Thyroid gland (tissue), 4 donors: ENCODE data around the gene FAM124A. TPM values are rescaled to one million over a fixed set of nuclear protein-coding genes. Genes with fewer than 3 reads are reported as not detected.

Experiments
- DNase-seq, 2 donors: peaks; one replicate each; pipeline ENCODE4 v3.0.0-alpha.2; 2019
- H3K27ac ChIP-seq, 3 donors: fragments of 200-600 bp; sonication (generic); 1 replicate in 2 of 3; 2 replicates in 1 of 3; pipeline ENCODE4 v1.5.1; 2016 to 2019; ENCODE audit warnings: mild to moderate bottlenecking in 1 of 3, moderate library complexity in 1 of 3
- H3K27me3 ChIP-seq: fragments of 200-600 bp; sonication (generic); one replicate; pipeline ENCODE4 v1.5.1; 2019
- H3K36me3 ChIP-seq, 2 donors: fragments of 200-600 bp; sonication (generic); one replicate each; pipeline ENCODE4 v1.5.1; 2016 to 2019
- H3K4me1 ChIP-seq, 2 donors: fragments of 200-600 bp; sonication (generic); one replicate each; pipeline ENCODE4 v1.5.1; 2017 to 2019
- H3K4me3 ChIP-seq, 3 donors: fragments of 200-600 bp; sonication (generic); replicated peaks in 1 of 3; 1 replicate in 2 of 3; 2 replicates in 1 of 3; pipeline ENCODE4 v1.5.1; 2016; ENCODE audit warnings: mild to moderate bottlenecking in 1 of 3
- H3K9me3 ChIP-seq: fragments of 200-600 bp; sonication (generic); one replicate; pipeline ENCODE4 v1.5.1; 2017
- POLR2A ChIP-seq, 2 donors: fragments of 450-650 bp; IDR thresholded peaks; one replicate each; pipeline ENCODE4 v1.6.1; 2017; ENCODE audit warnings: antibody characterized with exemption in 2 of 2, mild to moderate bottlenecking in 2 of 2, moderate library complexity in 1 of 2
- WGBS, 2 donors: methylation state at CpG; one replicate each; pipeline ENCODE4 v1.1.5; 2017; 5-methylcytosine and 5-hydroxymethylcytosine counted together
- intact Hi-C: fragments of 100-400 bp; cut with DNase I; formaldehyde crosslinking; loops from one replicate; pipeline ENCODE4 v1.15.1; 2023
- total RNA-seq, 4 donors: library from RNA; depleted of rRNA; stranded (reverse); fragments of >200 nt; gene quantifications; one replicate each; pipeline ENCODE4 v1.2.3, GENCODE V29; 2016
- TF ChIP-seq, protein P1 (sequence below), 6 experiments: fragments of 200-600 bp in 3 of 6; fragments of 450-650 bp in 3 of 6; sonication (generic) in 3 of 6; IDR thresholded peaks; one replicate each; pipeline ENCODE4 v1.5.1; 2016 to 2019; ENCODE audit warnings: antibody characterized with exemption in 6 of 6, mild to moderate bottlenecking in 2 of 6, inconsistent platforms in 1 of 6, moderate library complexity in 1 of 6

FAM124A gene
- total RNA-seq, 4 donors from 2014 or later = 9.1 to 11.4 (median 9.4) TPM

DNA sequence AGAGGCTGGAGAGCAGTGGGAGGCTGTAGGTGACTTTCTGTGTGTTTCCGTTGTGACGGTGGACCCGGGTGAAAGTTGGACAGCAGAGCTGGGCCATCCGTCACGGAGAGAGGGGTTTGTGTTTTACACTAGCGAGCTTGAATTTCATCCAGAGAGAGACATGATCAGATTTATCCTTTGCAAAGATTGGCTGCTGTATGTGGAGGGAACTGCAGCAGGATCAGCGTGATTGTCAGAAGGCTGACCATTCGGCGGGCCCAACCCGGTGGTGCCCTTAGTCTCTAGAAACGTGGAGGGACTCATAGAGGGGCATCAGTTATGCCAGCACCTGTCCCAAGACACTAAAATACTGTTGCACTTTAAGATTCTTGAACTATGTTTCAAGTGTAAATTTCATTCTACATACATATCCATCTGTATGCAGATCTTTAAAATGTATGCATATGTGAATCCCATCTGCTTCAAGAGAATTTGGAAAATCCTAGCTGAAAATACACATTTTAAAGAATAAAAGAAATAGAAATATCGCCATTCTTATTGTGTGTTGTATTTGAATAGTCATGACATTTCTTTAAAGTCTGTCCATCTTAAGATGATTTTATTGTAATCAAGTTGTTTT lies 7.0 kb downstream of the FAM124A start:
- TF ChIP-seq, protein P1, sequence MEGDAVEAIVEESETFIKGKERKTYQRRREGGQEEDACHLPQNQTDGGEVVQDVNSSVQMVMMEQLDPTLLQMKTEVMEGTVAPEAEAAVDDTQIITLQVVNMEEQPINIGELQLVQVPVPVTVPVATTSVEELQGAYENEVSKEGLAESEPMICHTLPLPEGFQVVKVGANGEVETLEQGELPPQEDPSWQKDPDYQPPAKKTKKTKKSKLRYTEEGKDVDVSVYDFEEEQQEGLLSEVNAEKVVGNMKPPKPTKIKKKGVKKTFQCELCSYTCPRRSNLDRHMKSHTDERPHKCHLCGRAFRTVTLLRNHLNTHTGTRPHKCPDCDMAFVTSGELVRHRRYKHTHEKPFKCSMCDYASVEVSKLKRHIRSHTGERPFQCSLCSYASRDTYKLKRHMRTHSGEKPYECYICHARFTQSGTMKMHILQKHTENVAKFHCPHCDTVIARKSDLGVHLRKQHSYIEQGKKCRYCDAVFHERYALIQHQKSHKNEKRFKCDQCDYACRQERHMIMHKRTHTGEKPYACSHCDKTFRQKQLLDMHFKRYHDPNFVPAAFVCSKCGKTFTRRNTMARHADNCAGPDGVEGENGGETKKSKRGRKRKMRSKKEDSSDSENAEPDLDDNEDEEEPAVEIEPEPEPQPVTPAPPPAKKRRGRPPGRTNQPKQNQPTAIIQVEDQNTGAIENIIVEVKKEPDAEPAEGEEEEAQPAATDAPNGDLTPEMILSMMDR (IDR thresholded peaks at IDR 0.05) = no peak
- TF ChIP-seq POLR2A (IDR thresholded peaks at IDR 0.05) = no peak
- Histone ChIP-seq H3K27ac (no peak overlapping the region), H3K4me3 (no peak overlapping the region), H3K9me3 (no peaks in the 10 kb centered on the region), H3K36me3 (no peaks in the 10 kb centered on the region), H3K27me3 (no peaks in the 10 kb centered on the region), H3K4me1 (peaks cover 24 to 36% of the 10 kb centered on the region in 2 donors)
- 95% methylated on average over 12 of the region's 12 CpGs for WGBS, 2 donors
- intact Hi-C loops = no loop called here
- DNase-seq = no peak

DNA sequence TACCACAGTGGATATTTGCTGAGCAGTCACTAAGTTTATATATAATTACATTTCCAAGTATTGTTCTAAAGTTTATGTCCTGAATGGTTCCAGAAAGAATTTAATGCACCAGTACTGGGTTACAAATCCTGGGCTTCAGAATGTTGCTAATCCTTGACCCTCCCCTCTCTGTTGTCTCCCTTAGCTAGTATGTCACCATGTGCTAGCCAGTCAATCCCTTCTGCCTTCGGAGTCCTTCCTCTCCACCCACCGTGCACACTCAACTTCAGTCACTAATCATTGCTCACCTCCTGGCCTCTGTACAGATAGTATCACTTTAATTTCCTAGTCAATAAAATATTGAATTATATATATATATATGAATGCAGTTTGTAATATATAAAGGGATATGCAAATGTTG lies 7.5 kb downstream of the FAM124A start:
- peaks cover 29 to 36% of the 10 kb centered on the region in 2 donors for H3K4me1 ChIP-seq
- H3K27me3 ChIP-seq = no peaks in the 10 kb centered on the region
- H3K36me3 ChIP-seq = no peaks in the 10 kb centered on the region
- H3K9me3 ChIP-seq = no peaks in the 10 kb centered on the region
- 53 to 61% methylated on average over 2 of the region's 2 CpGs for WGBS, 2 donors
- peak overlapping the region in 2 of 3 donors; percentile 55 to 70 for H3K27ac ChIP-seq
- DNase-seq = no peak
- TF ChIP-seq POLR2A (IDR thresholded peaks at IDR 0.05) = no peak
- TF ChIP-seq, protein P1 (IDR thresholded peaks at IDR 0.05) = no peak
- H3K4me3 ChIP-seq = no peak overlapping the region
- intact Hi-C loops = no loop called here

DNA sequence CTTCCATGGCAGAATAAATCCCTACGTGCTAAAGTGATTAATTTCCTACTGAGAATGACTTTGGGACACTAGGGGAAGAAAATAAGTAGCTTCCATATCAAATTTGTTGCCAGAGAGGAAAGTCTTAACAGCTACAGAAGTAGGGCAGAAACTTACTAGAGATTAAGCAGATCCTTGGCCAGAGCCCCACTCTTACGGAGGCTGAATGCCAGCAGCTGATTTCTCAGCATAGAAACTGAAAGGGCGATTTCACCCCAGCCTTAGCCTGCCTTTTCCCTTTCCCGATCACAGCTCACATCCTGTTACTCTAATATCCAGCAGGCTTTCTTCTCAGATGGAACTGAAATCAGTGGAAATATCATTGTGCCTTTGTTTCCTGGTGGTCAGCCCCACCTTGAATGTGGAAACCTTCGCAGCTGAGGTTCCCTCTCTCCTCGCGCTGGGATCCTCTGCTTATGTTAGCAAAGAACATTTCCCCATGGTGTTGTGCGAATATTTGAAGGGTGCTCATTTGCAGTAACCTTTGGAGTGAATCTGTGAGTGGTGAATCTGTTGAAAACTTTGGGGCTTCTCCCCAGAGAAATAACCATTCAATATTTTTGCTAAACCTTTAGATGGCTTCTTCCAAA lies 8.4 kb downstream of the FAM124A start:
- intact Hi-C loops = no loop called here
- Histone ChIP-seq H3K4me3 (peak overlapping the region in 1 of 3 donors; percentile 15), H3K36me3 (no peaks in the 10 kb centered on the region), H3K27ac (peak overlapping the region; percentile 53 to 70 (median 55)), H3K4me1 (peaks cover 33 to 39% of the 10 kb centered on the region in 2 donors), H3K27me3 (no peaks in the 10 kb centered on the region), H3K9me3 (no peaks in the 10 kb centered on the region)
- 27 to 39% methylated on average over 8 of the region's 8 CpGs for WGBS, 2 donors
- DNase-seq = peak; percentile 73 to 80
- no peak for TF ChIP-seq POLR2A (IDR thresholded peaks at IDR 0.05)
- TF ChIP-seq, protein P1 (IDR thresholded peaks at IDR 0.05) = no peak

DNA sequence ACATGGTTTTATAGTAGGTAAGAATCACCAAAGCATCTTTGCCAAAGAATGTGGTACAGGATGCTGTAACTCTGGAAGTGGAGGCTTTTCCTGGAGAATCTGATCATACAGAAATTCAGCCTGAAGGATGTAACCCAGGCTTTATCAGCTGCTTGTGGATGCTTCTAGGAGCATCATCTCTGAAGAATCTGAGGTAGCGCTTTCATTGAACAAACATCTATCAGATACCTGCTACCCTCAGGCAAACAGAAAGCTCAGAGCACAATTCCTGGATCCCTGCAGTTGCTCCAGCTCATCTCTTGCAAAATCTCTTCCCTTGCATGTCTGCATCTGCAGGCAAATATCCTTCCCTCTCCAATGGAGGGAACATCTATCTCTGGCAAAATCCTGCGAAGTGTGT lies 9.3 kb downstream of the FAM124A start:
- Histone ChIP-seq H3K27ac (peak overlapping the region in 2 of 3 donors; percentile 55 to 70), H3K4me1 (peaks cover 33 to 44% of the 10 kb centered on the region in 2 donors), H3K9me3 (no peaks in the 10 kb centered on the region), H3K36me3 (no peaks in the 10 kb centered on the region), H3K27me3 (no peaks in the 10 kb centered on the region), H3K4me3 (no peak overlapping the region)
- no peak for DNase-seq
- WGBS, 2 donors = 93 to 100% methylated on average over 2 of the region's 2 CpGs
- intact Hi-C loops = no loop called here
- no peak for TF ChIP-seq POLR2A (IDR thresholded peaks at IDR 0.05)
- TF ChIP-seq, protein P1 (IDR thresholded peaks at IDR 0.05) = no peak

DNA sequence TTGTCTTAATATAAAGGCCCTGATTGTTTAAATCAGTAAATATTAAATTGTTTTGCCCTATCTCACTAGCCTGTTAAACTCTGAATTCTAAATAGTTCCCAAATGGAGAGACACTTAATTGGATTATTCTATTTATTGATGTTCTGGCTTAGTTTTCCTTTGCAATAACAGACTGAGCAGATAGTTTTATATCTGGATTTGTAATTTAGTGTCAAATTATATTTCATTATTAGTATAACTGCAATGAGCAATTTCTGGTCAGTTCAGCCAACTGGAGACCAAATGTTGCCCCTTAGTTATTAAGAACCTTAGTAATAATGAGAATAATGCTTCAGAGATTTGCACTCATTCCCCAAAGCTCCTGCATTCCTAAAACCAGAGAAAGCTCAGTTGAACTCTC lies 10.1 kb downstream of the FAM124A start:
- no peak for DNase-seq
- intact Hi-C loops = no loop called here
- H3K36me3 ChIP-seq = no peaks in the 10 kb centered on the region
- no peaks in the 10 kb centered on the region for H3K9me3 ChIP-seq
- no peak for TF ChIP-seq POLR2A (IDR thresholded peaks at IDR 0.05)
- TF ChIP-seq, protein P1 (IDR thresholded peaks at IDR 0.05) = no peak
- peak overlapping the region; percentile 86 to 90 (median 87) for H3K27ac ChIP-seq
- peaks cover 33 to 44% of the 10 kb centered on the region in 2 donors for H3K4me1 ChIP-seq
- H3K4me3 ChIP-seq = no peak overlapping the region
- no peaks in the 10 kb centered on the region for H3K27me3 ChIP-seq
